SHP77 treated with DMSO at 0.1 percent for 48 hours (cell line): ENCODE measurements around the gene CEP20.
"Not testable (repeated sequence)": the region's sequence is repeated elsewhere in the genome, so short reads cannot be mapped to it uniquely, and the experiment has no call there.

ENCODE experiments used
- DNase-seq: peaks from one replicate; lab custom pipeline; 2025; lab: John Stamatoyannopoulos, UW

Gene CEP20

DNA sequence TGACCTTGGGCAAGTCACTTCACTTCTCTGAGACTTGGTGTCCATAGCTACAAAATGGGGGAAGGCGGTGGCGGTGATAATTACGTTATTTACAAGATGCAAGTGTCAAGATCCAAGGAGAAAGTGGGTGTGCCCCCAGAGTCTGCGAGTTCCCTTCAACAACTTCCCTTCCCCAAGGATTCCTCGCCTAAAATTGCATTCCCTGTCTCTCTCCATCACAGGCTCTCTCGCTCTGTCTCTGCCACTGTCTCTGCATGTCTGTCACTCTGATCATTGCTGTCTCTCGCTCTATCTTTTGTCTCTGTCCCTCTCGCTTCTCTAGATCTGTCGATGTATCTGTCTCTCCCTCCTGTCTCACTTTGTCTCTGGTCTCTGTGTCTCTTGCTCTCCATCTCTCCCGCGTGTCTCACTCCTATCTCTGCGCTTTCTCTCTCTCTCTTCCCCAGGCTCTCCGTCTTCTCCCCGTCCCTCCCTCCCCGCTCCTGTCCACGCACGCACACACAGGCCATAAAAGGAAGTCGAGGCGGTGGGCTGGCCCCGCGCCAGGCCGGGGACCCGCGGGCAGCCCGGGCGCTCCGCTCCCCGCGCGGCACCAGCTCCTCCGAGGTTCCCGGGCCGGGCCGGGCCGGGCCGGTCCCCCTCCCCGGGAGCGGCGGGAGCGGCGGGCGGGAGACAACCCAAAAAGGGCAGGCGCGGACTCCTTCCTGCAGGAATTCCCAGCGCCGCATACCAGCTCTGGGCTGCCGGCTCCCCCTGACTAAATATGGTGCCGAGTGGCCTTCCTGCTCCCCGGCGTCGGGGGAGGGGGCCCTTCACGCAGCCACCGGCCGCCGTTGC is 30.5 kb downstream of the CEP20 start:
- DNase-seq = no peak

DNA sequence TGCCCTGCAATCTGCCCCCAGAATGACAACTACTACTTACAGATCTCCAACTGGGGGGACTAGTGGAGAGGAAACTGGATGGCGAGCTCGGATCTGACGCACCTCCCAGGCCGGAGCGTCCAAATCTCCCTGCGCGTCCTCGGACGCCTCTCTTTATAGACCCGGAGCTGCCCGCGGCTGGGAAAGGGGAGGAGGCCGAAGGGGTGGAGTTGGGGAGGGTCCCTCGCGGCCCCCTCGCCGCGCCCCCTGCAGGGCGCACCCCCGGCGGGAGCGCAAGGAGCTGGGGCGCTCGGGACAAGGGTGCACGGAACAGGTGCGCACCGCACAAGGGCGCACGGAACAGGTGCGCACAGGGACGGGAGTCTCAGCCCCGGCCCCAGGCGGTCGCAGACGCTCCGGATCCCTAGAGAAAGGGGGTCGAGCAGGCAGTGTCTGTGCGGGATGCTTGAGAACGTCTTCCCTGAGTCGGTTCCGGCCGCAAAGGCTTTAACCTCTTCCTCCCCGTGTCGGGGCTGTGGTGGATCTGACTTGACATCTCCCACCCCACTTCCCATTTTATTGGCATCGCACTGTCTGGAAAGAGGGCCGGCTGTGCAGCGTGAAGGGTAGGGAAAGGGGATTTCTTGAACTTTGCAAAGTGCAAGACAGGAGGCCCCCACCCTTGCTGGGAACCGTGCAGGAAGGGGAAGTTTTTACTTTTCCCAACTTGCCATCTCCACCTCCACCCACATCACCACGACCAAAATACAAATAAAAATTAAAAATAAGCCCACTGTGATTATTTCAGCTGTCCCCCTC is 31.3 kb downstream of the CEP20 start, which contains the start of gene MYH11:
Gene MYH11 (minus strand): TSS at position 128 of the 798 bp plus-strand sequence. CDS start 18,776 bp downstream, outside the sequence.
- DNase-seq = no peak

DNA sequence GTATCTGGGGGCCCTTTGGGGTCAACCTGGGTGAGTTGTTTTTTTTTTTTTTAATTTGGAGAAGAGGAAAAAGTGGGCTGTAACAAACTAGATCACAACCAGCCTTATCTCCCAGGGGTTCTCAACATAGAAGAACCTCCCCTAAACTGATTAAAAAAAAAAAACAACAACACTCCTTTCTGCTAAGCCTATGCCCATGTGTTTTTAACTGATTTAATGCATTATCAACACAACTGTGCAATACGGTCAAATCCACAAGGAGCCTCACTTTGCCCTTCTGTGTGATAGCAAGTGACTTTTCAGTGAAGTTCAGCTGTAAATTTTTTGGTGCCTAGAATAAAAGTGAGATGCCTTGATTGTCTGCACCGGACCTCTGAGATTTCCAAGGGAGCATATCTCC is 32.2 kb downstream of the CEP20 start:
- DNase-seq = no peak

DNA sequence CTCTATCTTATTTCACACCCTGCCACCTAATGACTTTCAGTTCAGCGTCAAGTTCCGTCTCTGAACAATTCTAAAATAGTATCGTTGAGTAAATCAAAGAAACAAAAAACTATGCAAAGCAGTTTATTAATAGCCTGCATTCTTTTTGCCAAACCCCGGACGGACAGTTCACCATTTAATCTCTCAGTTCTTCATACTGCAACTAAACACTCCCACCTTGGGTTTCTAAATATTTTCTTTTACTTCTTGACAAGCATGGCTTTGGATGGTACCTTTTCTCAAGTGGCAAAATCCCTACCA is 32.7 kb downstream of the CEP20 start:
- no peak for DNase-seq

DNA sequence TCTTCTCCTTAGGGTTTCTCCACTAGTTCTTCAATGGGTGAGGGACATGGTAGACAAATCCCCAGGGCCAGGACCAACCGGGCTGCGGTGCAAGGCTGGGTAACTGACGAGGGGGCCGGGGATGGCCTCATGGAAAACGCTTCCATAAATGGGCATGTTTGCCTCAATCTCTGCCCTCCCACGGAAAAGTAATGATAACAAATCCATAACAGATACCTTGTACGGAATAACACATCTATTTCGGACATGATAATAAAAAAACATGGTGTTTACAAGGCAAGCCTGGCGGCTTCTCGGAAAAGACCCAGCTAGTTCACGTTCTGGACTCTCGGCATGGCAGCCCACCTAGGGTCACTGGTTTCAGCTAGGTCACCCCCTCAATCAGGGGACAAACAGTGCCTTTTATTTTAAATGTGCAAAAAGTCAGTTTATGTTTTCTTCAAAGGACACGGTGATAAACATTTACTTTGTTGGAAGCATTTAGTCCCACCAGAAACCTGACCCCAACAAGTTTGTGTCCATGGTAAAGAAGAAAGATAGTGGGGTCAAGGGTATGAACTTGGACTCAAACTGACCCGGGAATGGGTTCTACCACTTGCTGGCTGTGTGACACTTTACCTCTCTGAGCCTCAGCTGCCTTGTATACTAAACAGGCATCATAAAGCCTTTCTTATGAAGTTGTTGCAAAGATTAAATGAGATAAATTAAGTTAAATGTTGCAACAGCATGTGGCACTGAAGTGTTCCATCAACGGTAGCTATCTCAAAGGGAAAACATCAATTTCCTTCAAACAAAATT is 33.3 kb downstream of the CEP20 start:
- no peak for DNase-seq

DNA sequence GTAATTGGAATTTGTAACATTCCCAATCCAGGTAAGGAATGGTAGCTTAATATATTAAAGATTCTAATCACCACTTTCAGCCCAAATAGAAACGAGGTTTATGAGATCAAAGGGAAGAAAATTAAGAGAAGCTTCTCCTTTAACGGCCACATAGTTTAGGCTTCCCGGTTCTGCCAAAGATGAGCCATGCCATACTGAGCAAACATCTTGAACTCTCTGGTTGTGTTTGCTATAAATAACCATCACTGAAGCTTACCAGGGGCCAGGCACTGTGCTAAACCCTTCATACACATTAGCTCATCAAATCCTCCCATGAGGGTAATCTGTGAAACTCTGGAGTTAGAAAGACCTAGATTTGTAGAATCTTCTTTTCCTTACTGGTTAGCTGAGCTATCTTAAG is 34.3 kb downstream of the CEP20 start:
- no peak for DNase-seq

DNA sequence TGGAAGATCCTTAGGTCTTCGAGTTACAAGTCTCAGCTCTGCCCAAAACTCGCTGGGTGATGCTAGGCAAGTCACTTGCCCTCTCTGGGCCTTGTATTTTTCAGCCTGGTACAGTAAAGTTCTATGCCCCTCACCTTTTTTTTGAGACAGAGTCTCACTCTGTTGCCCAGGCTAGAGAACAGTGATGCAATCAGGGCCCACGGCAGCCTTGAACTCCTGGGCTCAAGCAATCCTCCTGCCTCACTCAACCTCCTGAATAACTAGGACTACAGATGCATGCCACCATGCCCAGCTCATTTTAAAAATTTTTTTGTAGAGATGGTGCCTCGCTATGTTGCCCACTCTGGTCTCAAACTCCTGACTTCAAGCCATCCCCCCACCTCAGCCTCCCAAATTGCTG is 35.4 kb downstream of the CEP20 start:
- DNase-seq = no peak

DNA sequence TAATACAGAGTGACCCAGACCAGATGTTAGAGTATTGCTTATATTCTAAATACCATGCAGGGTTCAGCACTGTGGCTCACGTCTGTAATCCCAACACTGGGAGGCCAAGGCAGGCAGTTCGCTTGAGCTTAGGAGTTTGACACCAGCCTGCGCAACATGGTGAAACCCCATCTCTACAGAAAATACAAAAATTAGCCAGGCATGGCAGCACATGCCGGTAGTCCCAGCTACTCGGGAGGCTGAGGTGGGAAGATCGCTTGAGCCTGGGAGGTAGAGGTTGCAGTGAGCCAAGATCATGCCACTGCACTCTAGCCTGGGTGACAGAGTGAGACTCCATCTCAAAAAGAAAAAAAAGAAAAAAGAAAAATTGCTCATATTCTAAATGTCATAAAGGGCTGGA is 37.8 kb downstream of the CEP20 start:
- DNase-seq = not testable (repeated sequence)

DNA sequence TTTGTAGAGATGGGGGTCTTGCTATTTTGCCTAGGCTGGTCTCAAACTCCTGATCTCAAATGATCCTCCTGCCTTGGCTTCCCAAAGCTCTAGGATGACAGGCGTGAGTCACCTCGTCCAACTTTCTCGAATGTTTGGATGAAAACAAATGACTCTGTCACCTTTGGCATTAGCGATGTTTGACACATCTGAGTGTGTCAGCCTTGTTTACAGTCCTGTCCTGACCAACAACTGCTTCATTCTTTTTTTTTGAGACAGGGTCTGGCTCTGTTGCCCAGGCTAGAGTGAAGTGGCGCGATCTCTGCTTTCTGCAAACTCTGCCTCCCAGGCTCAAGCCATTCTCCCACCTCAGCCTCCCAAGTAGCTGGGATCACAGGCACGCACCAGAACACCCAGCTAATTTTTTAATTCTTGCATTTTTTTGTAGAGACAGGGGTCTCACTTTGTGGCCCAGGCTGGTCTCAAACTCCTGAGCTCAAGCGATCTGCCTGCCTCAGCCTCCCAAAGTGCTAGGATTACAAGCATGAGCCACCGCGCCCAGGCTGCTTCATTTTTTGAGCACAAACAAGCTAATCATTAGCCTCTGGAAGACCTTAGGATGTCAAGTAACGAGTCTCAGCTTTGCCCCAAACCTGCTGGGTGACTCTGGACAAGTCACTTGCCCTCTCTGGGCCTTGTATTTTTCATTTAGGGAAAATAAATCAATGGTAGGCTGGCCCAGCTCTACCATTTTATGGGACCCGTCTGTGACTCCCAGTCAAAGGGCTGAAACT is 39.0 kb downstream of the CEP20 start:
- no peak for DNase-seq

DNA sequence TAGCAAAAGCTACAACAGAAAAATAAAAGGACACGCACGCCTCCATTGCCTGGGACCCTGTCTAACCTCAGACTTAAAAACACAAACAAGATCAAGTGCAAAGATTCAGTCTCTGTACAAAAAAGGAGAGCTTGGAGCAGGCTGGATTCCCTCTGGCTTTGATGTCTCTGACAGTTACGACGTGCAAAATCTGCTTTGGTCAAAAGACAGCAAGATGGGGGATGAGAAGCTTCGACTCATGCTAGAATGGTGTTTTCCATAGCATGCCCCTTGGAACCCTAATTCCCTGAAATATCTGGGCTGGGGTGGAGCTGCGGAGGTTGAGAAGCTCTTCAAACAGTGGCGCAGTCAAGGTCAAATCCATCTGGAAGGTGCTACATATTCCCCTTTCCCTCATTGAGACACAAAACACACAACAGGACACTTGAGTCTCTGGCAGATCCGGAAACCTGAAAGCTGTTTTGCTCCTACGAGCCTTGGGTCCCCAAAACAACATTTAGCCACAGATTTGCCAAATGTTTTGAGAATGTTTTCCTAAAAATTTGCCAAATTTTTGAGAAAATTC is 40.7 kb downstream of the CEP20 start:
- no peak for DNase-seq

DNA sequence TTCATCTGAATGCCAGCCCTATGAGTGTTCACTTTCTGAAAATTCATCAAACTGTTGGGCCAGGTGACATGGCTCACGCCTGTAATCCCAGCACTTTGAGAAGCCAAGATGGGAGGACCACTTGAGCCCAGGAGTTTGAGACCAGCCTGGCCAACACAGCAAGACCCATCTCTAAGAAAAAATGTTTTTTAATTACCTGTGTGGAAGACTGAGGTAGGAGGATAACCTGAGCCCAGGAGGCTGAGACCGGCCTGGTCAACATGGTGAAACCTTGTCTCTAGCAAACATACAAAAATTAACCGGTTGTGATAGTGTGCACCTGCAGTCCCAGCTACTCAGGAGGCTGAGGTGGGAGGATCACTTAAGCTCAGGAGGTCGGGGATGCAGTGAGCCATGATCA is 41.9 kb downstream of the CEP20 start:
- no peak for DNase-seq

DNA sequence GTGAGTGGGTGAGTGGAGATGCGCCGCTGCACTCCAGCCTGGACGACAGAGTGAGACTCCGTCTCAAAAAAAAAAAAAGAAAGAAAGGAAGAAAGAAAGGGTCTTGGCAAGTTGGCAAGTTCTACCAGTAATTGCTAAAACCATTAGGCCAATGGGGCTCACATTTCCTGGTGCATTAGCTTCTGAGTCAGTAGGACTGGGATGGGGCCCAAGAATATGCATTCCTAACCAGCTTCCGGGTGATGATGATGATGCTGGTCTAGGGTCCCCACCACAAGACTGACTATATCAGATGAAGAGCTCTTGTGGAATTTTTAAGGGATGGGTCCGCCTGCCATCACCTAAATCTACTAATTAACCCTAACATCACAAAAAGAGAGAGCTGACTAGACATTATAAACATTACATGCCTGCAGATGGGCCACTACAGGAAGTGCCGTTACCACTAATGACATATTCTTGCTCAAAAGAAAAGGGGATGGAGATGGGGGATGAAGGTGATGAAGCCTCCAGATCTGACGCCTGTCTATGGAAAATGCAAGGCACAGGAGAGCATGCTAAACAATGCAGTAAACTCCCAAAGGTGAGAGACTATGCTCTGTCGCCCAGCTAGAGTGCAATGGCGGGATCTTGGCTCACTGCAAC is 44.6 kb downstream of the CEP20 start:
- no peak for DNase-seq

DNA sequence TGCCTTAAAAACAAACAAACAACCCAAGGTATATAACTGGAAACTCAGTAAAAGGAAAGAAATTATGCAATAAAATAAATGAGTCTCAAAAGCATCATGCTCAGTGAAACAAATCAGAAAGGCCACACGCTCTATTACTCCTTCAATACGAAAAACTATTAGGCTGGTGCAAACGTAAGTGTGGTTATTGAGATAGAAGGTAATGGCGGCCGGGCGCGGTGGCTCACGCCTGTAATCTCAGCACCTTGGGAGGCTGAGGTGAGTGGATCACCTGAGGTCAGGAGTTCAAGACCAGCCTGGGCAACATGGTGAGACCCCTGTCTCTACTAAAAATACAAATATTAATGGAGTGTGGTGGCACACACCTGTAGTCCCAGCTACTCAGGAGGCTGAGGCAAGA is 49.2 kb downstream of the CEP20 start:
- not testable (repeated sequence) for DNase-seq

DNA sequence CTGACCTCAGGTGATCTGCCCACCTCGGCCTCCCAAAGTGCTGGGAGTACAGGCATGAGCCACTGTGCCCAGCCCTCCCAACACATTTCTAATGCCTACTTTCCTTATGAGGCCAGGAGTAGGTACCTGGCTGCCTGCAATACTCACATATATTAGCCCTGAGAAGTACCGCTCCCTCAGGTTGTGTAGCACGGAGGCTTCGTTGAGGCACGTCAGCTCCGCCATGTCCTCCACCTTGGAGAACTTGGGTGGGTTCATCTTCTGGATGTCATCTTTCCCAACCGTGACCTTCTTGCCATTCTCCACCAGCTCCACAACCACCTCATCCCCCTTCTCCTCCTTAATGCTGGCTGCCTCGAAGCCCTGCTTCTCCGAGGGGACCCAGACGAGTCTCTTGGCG is 50.6 kb downstream of the CEP20 start:
- DNase-seq = no peak

DNA sequence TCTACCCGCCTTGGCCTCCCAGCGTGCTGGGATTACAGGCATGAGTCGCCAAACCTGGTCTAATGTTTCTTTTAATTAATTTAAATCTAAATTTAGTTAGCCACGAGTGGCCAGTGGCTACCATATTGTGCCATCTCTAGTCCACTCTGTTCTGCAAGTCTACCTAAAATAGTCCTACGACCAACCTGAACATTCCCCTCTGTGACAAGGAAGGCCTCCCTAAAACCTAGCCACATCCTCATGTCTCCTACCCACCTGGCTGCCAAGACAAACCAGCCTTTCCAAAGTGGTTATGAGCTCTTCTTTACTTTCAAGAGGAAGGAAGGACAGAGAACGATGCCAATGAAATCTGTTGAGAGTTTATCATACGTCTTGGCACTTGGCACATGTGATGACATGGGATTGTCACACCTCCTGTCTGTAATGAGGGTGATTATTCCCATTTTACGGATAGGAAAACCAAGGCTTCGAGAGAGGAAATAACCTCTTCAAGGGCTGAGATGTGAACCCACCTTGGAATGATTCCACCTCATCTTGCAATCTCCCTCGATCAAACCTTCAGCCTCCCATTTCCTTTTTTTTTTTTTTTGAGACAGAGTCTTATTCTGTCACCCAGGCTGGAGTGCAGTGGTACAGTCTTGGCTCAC is 51.3 kb downstream of the CEP20 start:
- DNase-seq = no peak

DNA sequence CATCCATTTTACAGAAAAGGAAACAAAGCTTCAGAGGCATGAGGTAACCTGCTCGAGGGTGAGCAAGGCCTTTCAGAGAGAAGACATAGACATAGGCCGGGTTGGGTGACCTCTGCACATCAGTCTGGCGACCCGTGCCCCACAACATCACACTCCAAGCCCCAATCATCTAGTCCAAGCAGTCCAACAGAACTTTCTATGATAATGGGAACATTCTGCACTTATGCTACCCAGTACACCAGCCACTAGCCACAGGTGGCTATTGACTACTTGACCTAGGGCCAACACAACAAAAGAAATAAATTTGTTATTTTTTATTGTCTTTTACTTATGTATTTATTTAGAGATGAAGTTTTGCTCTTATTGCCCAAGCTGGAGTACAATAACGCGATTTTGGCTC is 52.3 kb downstream of the CEP20 start:
- DNase-seq = no peak

DNA sequence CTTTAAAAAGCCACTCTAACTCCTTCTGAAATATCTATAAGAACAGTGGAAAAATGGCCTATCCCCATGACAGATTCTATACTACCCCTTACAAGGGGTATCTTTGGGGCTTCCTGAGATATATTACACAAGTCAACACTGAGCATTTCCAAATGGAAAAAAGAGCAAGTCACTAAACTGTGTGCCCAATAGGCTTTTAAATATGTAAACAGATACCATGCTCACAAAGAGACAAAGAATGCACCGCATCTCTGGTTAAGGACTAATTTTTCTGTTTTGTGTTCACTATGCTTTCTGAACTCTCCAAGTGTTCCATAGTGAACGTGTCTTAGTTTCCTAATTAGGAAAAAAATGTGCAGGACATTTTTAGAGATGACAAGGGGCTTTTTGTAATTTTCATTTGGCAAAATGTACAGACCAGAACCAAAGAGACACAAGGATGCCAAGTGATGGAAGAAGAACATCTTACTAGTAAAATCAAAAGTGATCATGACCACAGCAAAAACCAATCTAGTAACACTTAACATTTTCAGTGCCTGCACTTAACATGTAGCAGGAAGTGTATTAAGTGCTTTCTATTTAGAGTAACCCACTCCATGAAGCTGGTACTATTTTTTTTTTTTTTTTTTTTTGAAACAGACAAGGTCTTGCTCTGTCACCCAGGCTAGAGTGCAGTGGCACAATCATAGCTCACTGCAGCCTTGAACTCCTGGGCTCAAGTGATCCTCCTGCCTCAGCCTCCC is 53.1 kb downstream of the CEP20 start:
- no peak for DNase-seq

DNA sequence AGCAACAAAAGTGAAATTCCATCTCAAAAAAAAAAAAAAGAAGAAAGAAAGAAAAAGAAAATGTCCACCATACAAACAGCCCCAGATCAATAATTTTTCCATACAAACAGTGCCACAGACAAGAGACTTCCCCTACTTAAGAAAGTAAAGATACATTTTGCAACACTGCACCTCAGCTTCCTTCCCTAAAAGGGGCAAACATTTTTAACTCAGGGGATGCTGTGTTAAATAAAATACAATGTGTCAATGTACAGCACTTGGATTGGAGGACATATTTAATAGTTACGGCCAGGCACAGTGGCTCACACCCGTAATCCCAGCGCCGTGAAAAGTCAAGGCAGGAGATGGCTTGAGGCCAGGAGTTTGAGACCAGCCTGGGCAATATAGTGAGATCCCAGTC is 53.9 kb downstream of the CEP20 start:
- DNase-seq = no peak

DNA sequence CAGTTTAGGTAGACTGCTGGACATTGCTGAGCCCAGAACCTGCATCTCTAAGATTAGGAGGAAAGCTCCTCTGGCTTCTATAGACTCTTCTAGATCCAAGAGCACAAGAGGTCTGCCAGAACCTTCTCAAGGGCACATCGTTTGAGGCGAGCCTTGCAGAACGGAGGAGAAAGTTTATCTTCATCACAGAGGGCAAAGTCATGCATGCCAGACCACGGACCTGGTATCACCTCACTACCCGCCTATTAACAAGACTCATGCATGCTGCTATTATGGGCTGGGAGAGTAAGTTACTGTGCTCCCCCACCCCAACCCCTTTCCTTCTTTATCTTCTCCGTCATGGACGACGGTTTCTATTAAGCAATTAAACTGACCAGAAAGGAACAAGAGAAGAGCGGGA is 54.9 kb downstream of the CEP20 start:
- no peak for DNase-seq

DNA sequence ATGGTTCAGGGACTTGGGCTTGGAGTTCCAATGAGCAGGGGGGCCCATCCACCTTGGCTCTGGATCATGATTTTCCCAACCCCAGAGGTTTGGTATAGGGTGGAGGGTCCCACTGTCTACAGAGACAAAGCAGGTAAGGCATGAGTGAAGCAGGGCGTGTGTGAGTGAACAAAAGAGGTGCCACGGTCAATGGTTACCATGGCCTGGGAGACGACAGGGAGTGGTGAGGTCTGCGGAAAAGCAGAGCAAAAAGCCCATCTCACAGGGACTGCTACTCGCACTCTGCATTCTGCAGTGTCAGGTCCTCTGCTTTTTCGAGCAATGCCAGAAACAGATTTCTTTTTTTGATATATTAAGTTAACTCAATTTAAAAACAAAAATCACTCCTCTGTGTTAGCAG is 56.2 kb downstream of the CEP20 start:
- DNase-seq = no peak
